B cell (primary cell): ENCODE results near the gene MBTPS1.

Source experiments
- EZH2 ChIP-seq: IDR thresholded peaks from 2 replicates; pipeline ENCODE4 v1.6.1; 2012; ENCODE audit warnings: borderline replicate concordance, low read depth, mild to moderate bottlenecking, moderate library complexity, low read length; ENCODE audit not compliant: insufficient read depth, poor library complexity, severe bottlenecking
- TF ChIP-seq, protein P1 (sequence below): fragments of 200-600 bp; IDR thresholded peaks from one replicate; pipeline ENCODE4 v1.8.0; 2022; ENCODE audit warnings: antibody characterized with exemption, mild to moderate bottlenecking

DNA sequence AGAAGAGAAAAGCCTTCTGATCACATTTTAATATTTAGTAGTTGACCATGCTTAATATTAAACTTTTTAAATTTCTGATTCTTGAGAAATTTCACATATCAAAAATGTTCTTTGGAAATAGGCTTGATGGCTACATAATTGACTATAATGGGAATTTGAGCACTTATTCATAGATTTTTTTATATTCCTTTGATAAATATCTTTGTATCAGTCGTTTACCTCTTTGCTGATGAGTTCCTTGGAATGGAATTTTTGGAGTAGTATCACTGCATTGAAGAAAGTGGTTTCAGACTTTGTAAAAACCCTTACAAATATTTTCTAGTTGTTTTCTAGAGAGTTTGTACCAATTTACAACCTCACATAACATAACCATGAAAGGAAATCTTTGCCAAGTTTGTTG lies 43.1 kb upstream of the MBTPS1 start:
- TF ChIP-seq, protein P1, sequence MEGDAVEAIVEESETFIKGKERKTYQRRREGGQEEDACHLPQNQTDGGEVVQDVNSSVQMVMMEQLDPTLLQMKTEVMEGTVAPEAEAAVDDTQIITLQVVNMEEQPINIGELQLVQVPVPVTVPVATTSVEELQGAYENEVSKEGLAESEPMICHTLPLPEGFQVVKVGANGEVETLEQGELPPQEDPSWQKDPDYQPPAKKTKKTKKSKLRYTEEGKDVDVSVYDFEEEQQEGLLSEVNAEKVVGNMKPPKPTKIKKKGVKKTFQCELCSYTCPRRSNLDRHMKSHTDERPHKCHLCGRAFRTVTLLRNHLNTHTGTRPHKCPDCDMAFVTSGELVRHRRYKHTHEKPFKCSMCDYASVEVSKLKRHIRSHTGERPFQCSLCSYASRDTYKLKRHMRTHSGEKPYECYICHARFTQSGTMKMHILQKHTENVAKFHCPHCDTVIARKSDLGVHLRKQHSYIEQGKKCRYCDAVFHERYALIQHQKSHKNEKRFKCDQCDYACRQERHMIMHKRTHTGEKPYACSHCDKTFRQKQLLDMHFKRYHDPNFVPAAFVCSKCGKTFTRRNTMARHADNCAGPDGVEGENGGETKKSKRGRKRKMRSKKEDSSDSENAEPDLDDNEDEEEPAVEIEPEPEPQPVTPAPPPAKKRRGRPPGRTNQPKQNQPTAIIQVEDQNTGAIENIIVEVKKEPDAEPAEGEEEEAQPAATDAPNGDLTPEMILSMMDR: no peak
- TF ChIP-seq EZH2: no peak
